Smooth muscle cell (in vitro differentiated cells): ENCODE data around the gene RHBDL3. TPM values are rescaled to one million over a fixed set of nuclear protein-coding genes. Genes with fewer than 3 reads are reported as not detected.
"Not testable (repeated sequence)": the region's sequence is repeated elsewhere in the genome, so short reads cannot be mapped to it uniquely, and the experiment has no call there.

ENCODE experiments used
- DNase-seq: peaks from one replicate; lab custom pipeline; 2025; ENCODE audit not compliant: unreplicated experiment; lab: John Stamatoyannopoulos, UW
- H2AFZ ChIP-seq: fragments of 200-600 bp; sonication (generic); 2 replicates; pipeline ENCODE4 v1.6.0; 2016; ENCODE audit warnings: antibody characterized with exemption, low read depth, mild to moderate bottlenecking
- H3F3A ChIP-seq: fragments of 200-600 bp; sonication (generic); 2 replicates; pipeline ENCODE4 v1.6.0; 2017; ENCODE audit warnings: antibody characterized with exemption, low read depth
- H3K27ac ChIP-seq: fragments of 200-600 bp; sonication (generic); 2 replicates; pipeline ENCODE4 v1.5.1; 2016; ENCODE audit warnings: low read depth, mild to moderate bottlenecking
- H3K27me3 ChIP-seq: fragments of 200-600 bp; sonication (generic); 2 replicates; pipeline ENCODE4 v1.6.1; 2016; ENCODE audit warnings: low read depth, mild to moderate bottlenecking
- H3K36me3 ChIP-seq: fragments of 200-600 bp; sonication (generic); 2 replicates; pipeline ENCODE4 v1.5.1; 2016; ENCODE audit warnings: low read depth
- H3K4me1 ChIP-seq: fragments of 200-600 bp; sonication (generic); 2 replicates; pipeline ENCODE4 v1.5.1; 2016; ENCODE audit warnings: low read depth
- H3K4me2 ChIP-seq: fragments of 200-600 bp; sonication (generic); 2 replicates; pipeline ENCODE4 v1.6.0; 2016; ENCODE audit warnings: mild to moderate bottlenecking
- H3K4me3 ChIP-seq: fragments of 200-600 bp; sonication (generic); 2 replicates; pipeline ENCODE4 v1.5.1; 2016; ENCODE audit warnings: mild to moderate bottlenecking
- H3K79me2 ChIP-seq: fragments of 200-600 bp; sonication (generic); 2 replicates; pipeline ENCODE4 v1.6.0; 2016; ENCODE audit warnings: low read depth, mild to moderate bottlenecking
- H3K9ac ChIP-seq: fragments of 200-600 bp; sonication (generic); 2 replicates; pipeline ENCODE4 v1.6.0; 2016; ENCODE audit warnings: low read depth
- H3K9me3 ChIP-seq: fragments of 200-600 bp; sonication (generic); replicated peaks from 2 replicates; pipeline ENCODE4 v1.5.1; 2016; ENCODE audit warnings: low read depth
- H4K20me1 ChIP-seq: fragments of 200-600 bp; sonication (generic); 2 replicates; pipeline ENCODE4 v1.6.0; 2016; ENCODE audit warnings: low read depth
- CTCF ChIP-seq: fragments of 200-600 bp; sonication (generic); IDR thresholded peaks from 2 replicates; pipeline ENCODE4 v1.5.1; 2017; ENCODE audit warnings: borderline replicate concordance, mild to moderate bottlenecking, antibody characterized with exemption; ENCODE audit not compliant: insufficient read depth, poor library complexity, severe bottlenecking
- WGBS: methylation state at CpG from one replicate; pipeline ENCODE4 v1.1.7; 2016; ENCODE audit warnings: low lambda C conversion rate; 5-methylcytosine and 5-hydroxymethylcytosine counted together
- polyA plus RNA-seq: library from polyadenylated mRNA; unstranded; fragments of >200 nt; fragmentation: Nextera tagmentation; extraction: Ambion mirVana; gene quantifications from 2 replicates; pipeline ENCODE4 v1.2.1, GENCODE V29; 2016
- total RNA-seq: library from RNA; depleted of rRNA; stranded (reverse); fragments of >200 nt; gene quantifications from 2 replicates; pipeline ENCODE4 v1.2.3, GENCODE V29; 2014

Gene RHBDL3
- total and polyA plus RNA-seq, 2 experiments from 2014 or later: not detected

GRCh38 chr17:32317353-32317752 lies 51.7 kb downstream of the RHBDL3 start:
- no peak for TF ChIP-seq CTCF
- no peaks in the 10 kb centered on the region for H3F3A ChIP-seq

GRCh38 chr17:32318071-32318470 lies 52.4 kb downstream of the RHBDL3 start:
- no peak overlapping the region for H3K9ac ChIP-seq
- peaks cover 31% of the 10 kb centered on the region for H3K27me3 ChIP-seq
- no peak for DNase-seq
- no peak overlapping the region for H2AFZ ChIP-seq
- H4K20me1 ChIP-seq: no peaks in the 10 kb centered on the region
- no peak overlapping the region for H3K4me3 ChIP-seq
- TF ChIP-seq CTCF: no peak
- H3K4me1 ChIP-seq: no peaks in the 10 kb centered on the region
- H3F3A ChIP-seq: no peaks in the 10 kb centered on the region
- no peaks in the 10 kb centered on the region for H3K79me2 ChIP-seq
- H3K27ac ChIP-seq: no peak overlapping the region
- H3K36me3 ChIP-seq: no peaks in the 10 kb centered on the region
- WGBS: 91% methylated on average over 8 of the region's 8 CpGs
- H3K4me2 ChIP-seq: no peak overlapping the region
- no peaks in the 10 kb centered on the region for H3K9me3 ChIP-seq

More at GRCh38 chr17:32317353-32317752, 51.7 kb downstream of the RHBDL3 start:
- Histone ChIP-seq H3K9me3 (no peaks in the 10 kb centered on the region), H3K4me2 (no peak overlapping the region), H3K79me2 (no peaks in the 10 kb centered on the region), H3K27ac (no peak overlapping the region), H3K27me3 (peaks cover 31% of the 10 kb centered on the region), H3K4me1 (no peaks in the 10 kb centered on the region), H3K4me3 (no peak overlapping the region), H3K36me3 (no peaks in the 10 kb centered on the region), H2AFZ (no peak overlapping the region), H3K9ac (no peak overlapping the region), H4K20me1 (no peaks in the 10 kb centered on the region)
- WGBS: 80% methylated on average over 4 of the region's 4 CpGs
- no peak for DNase-seq

GRCh38 chr17:32319548-32319905 lies 53.9 kb downstream of the RHBDL3 start:
- peak; percentile 20 for DNase-seq
- H3K4me3 ChIP-seq: no peak overlapping the region
- peaks cover 10% of the 10 kb centered on the region for H3K4me1 ChIP-seq
- WGBS: 20% methylated on average over 5 of the region's 5 CpGs
- H3K79me2 ChIP-seq: no peaks in the 10 kb centered on the region
- H4K20me1 ChIP-seq: no peaks in the 10 kb centered on the region
- H3K27me3 ChIP-seq: peaks cover 24% of the 10 kb centered on the region
- no peaks in the 10 kb centered on the region for H3F3A ChIP-seq
- H3K9me3 ChIP-seq: no peaks in the 10 kb centered on the region
- no peaks in the 10 kb centered on the region for H3K36me3 ChIP-seq
- H3K4me2 ChIP-seq: no peak overlapping the region
- peak; percentile 94 for TF ChIP-seq CTCF
- H3K9ac ChIP-seq: no peak overlapping the region
- no peak overlapping the region for H2AFZ ChIP-seq
- no peak overlapping the region for H3K27ac ChIP-seq

GRCh38 chr17:32320080-32320479 lies 54.4 kb downstream of the RHBDL3 start:
- not testable (repeated sequence) for H2AFZ ChIP-seq, H3K4me2 ChIP-seq, H3K4me3 ChIP-seq, H4K20me1 ChIP-seq, H3F3A ChIP-seq, H3K9me3 ChIP-seq, H3K36me3 ChIP-seq, DNase-seq, H3K79me2 ChIP-seq, H3K4me1 ChIP-seq, H3K9ac ChIP-seq, H3K27ac ChIP-seq
- 96% methylated on average over 6 of the region's 6 CpGs for WGBS
- H3K27me3 ChIP-seq: peaks cover 19% of the 10 kb centered on the region
